A549 (cell line): ENCODE data around the gene ZNF580. TPM values are rescaled to one million over a fixed set of nuclear protein-coding genes. Genes with fewer than 3 reads are reported as not detected.

ENCODE experiments used
- ATAC-seq, 2 experiments: fragments of 200-7000 bp in 1 of 2; fragments of >200 bp in 1 of 2; cut with Nextera tagmentation in 1 of 2; cut with Tn5 transposase in 1 of 2; 3 replicates each; pipeline versions ENCODE4 v1.8.0 to v1.9.1; 2018 to 2020; ENCODE audit warnings: mild to moderate bottlenecking in 1 of 2, moderate library complexity in 1 of 2
- CTCF ChIA-PET: fragments of 300-600 bp; sonication (Branson Sonifier 250); formaldehyde crosslinking; extraction: SDS; loops from one replicate; lab custom pipeline; 2021; ENCODE audit warnings: antibody characterized with exemption, inconsistent platforms; lab: Yijun Ruan, JAX
- POLR2A ChIA-PET: fragments of 350-600 bp; formaldehyde crosslinking; extraction: SDS; loops from one replicate; lab custom pipeline; 2021; ENCODE audit warnings: antibody characterized with exemption, inconsistent platforms; lab: Yijun Ruan, JAX
- DNase-seq, 2 experiments: peaks; one replicate each; pipeline versions ENCODE4 v3.0.0 to v3.0.0-alpha.2; 2011 to 2016; ENCODE audit warnings: low read depth in 1 of 2, low spot score in 1 of 2
- FAIRE-seq: peaks from 2 replicates; lab custom pipeline; 2011; peaks lifted over from hg19 to GRCh38; lab: Jason Lieb, UNC
- H3K27ac ChIP-seq, 2 experiments: fragments of >200 bp; sonication (Bioruptor Twin); formaldehyde crosslinking; 3 replicates each; pipeline ENCODE4 v1.5.1; 2016 to 2017
- H3K4me1 ChIP-seq: fragments of >200 bp; sonication (Bioruptor Twin); formaldehyde crosslinking; 3 replicates; pipeline ENCODE4 v1.6.1; 2016
- H3K4me2 ChIP-seq: fragments of >200 bp; sonication (Bioruptor Twin); formaldehyde crosslinking; 3 replicates; pipeline ENCODE4 v1.6.1; 2016
- H3K4me3 ChIP-seq: fragments of >200 bp; sonication (Bioruptor Twin); formaldehyde crosslinking; 3 replicates; pipeline ENCODE4 v1.5.1; 2016
- H3K9me3 ChIP-seq: fragments of >200 bp; sonication (Bioruptor Twin); formaldehyde crosslinking; 3 replicates; pipeline ENCODE4 v1.6.1; 2016
- BCL3 ChIP-seq: fragments of >200 bp; sonication (Bioruptor Twin); formaldehyde crosslinking; IDR thresholded peaks from 3 replicates; pipeline ENCODE4 v1.6.1; 2016
- BHLHE40 ChIP-seq: IDR thresholded peaks from 2 replicates; pipeline ENCODE4 v1.6.1; 2012; ENCODE audit warnings: low read depth, low read length, inconsistent platforms
- CBX8 ChIP-seq: fragments of 200-600 bp; sonication (generic); IDR thresholded peaks from 2 replicates; pipeline ENCODE4 v1.6.1; 2016
- CEBPB ChIP-seq, 2 experiments: fragments of >200 bp in 1 of 2; sonication (Bioruptor Twin) in 1 of 2; formaldehyde crosslinking in 1 of 2; IDR thresholded peaks; 2 replicates each; pipeline ENCODE4 v1.6.1; 2012 to 2016
- CHD2 ChIP-seq: fragments of 150-350 bp; IDR thresholded peaks from 2 replicates; pipeline ENCODE4 v1.6.1; 2014; ENCODE audit warnings: low read length; ENCODE audit not compliant: partially characterized antibody
- CTCF ChIP-seq: fragments of >200 bp; sonication (Bioruptor Twin); formaldehyde crosslinking; IDR thresholded peaks from 3 replicates; pipeline ENCODE4 v1.5.1; 2016
- ESRRA ChIP-seq: fragments of 150-350 bp; IDR thresholded peaks from 2 replicates; pipeline ENCODE4 v1.6.1; 2014; ENCODE audit warnings: mild to moderate bottlenecking, low read length, borderline replicate concordance
- GATA3 ChIP-seq: IDR thresholded peaks from 2 replicates; pipeline ENCODE4 v1.6.1; 2012; ENCODE audit warnings: borderline replicate concordance
- HDAC2 ChIP-seq: fragments of 200-600 bp; sonication (generic); IDR thresholded peaks from 2 replicates; pipeline ENCODE4 v1.6.1; 2016
- HMGXB4 ChIP-seq: fragments of 250-450 bp; sonication (Bioruptor Pico); IDR thresholded peaks from 2 replicates; pipeline ENCODE4 v1.5.0; 2021; ENCODE audit warnings: mild to moderate bottlenecking, moderate library complexity, borderline replicate concordance
- JUN ChIP-seq, 2 experiments: fragments of >200 bp; sonication (Bioruptor Twin); formaldehyde crosslinking; IDR thresholded peaks; 2 replicates in 1 of 2; 3 replicates in 1 of 2; pipeline ENCODE4 v1.6.1; 2016 to 2017
- JUNB ChIP-seq: fragments of >200 bp; sonication (Bioruptor Twin); formaldehyde crosslinking; IDR thresholded peaks from 2 replicates; pipeline ENCODE4 v1.6.1; 2016
- MAFK ChIP-seq: fragments of 450-650 bp; IDR thresholded peaks from 2 replicates; pipeline ENCODE4 v1.6.1; 2014; ENCODE audit not compliant: partially characterized antibody
- MAX ChIP-seq: IDR thresholded peaks from 2 replicates; pipeline ENCODE4 v1.6.1; 2012
- MAZ ChIP-seq: fragments of 150-350 bp; IDR thresholded peaks from 2 replicates; pipeline ENCODE4 v1.6.1; 2014; ENCODE audit warnings: antibody characterized with exemption, low read depth, low read length, borderline replicate concordance
- PHF8 ChIP-seq: fragments of 200-600 bp; sonication (generic); IDR thresholded peaks from 2 replicates; pipeline ENCODE4 v1.6.1; 2016; ENCODE audit warnings: low read depth, mild to moderate bottlenecking, antibody characterized with exemption, moderate library complexity, borderline replicate concordance
- POLR2A ChIP-seq: IDR thresholded peaks from 2 replicates; pipeline ENCODE4 v1.6.1; 2012; ENCODE audit warnings: mild to moderate bottlenecking, low read length
- RAD21 ChIP-seq, 2 experiments: fragments of >200 bp in 1 of 2; sonication (Bioruptor Twin) in 1 of 2; formaldehyde crosslinking in 1 of 2; IDR thresholded peaks in 1 of 2; conservative IDR thresholded peaks in 1 of 2; 2 replicates in 1 of 2; 3 replicates in 1 of 2; pipeline ENCODE4 v1.6.1; 2012 to 2018; ENCODE audit warnings: inconsistent platforms in 1 of 2
- RARB ChIP-seq: fragments of 250-450 bp; sonication (Bioruptor Pico); IDR thresholded peaks from 2 replicates; pipeline ENCODE4 v1.8.0; 2021; ENCODE audit warnings: mild to moderate bottlenecking, moderate library complexity
- REST ChIP-seq: fragments of 200-600 bp; sonication (generic); IDR thresholded peaks from 2 replicates; pipeline ENCODE4 v1.6.1; 2016; ENCODE audit warnings: antibody characterized with exemption, mild to moderate bottlenecking, moderate library complexity
- RFX5 ChIP-seq: fragments of 450-650 bp; IDR thresholded peaks from 2 replicates; pipeline ENCODE4 v1.7.1; 2014; ENCODE audit warnings: antibody characterized with exemption, mild to moderate bottlenecking, moderate library complexity
- SMC3 ChIP-seq: fragments of >200 bp; sonication (Bioruptor Twin); formaldehyde crosslinking; IDR thresholded peaks from 3 replicates; pipeline ENCODE4 v1.6.1; 2018; ENCODE audit warnings: inconsistent platforms
- SREBF2 ChIP-seq: fragments of 450-650 bp; IDR thresholded peaks from 2 replicates; pipeline ENCODE4 v1.6.1; 2014; ENCODE audit warnings: mild to moderate bottlenecking, moderate library complexity
- TP53 ChIP-seq: fragments of 250-450 bp; sonication (Bioruptor Pico); IDR thresholded peaks from 2 replicates; pipeline ENCODE4 v1.5.0; 2021; ENCODE audit warnings: mild to moderate bottlenecking, moderate library complexity
- USF2 ChIP-seq: fragments of 450-650 bp; IDR thresholded peaks from 2 replicates; pipeline ENCODE4 v1.6.1; 2014; ENCODE audit warnings: antibody characterized with exemption
- ZC3H11A ChIP-seq: fragments of 450-650 bp; IDR thresholded peaks from 2 replicates; pipeline ENCODE4 v1.6.1; 2014; ENCODE audit warnings: antibody characterized with exemption, mild to moderate bottlenecking
- ZSCAN20 ChIP-seq: fragments of 250-450 bp; sonication (Bioruptor Pico); IDR thresholded peaks from 2 replicates; pipeline ENCODE4 v1.8.0; 2022; ENCODE audit warnings: mild to moderate bottlenecking, moderate library complexity
- WGBS: methylation state at CpG from one replicate; pipeline ENCODE4 v1.1.6; 2017; ENCODE audit errors: missing lambda C conversion rate; 5-methylcytosine and 5-hydroxymethylcytosine counted together
- polyA plus RNA-seq, 4 experiments: library from polyadenylated mRNA; depleted of rRNA in 3 of 4; stranded (reverse); fragments of >200 nt; fragmentation: RNase III in 1 of 4; extraction: RNeasy Plus Mini Kit Qiagen cat#74134 plus additional on column Dnase treatment in 1 of 4; gene quantifications; 2 replicates in 3 of 4; 3 replicates in 1 of 4; pipeline ENCODE4 v1.2.3, GENCODE V29; 2011 to 2017

ZNF580 gene
- polyA plus RNA-seq, 2 of the 4 experiments (the other 2 are of a cell fraction) = 9.2 to 52.8 TPM

- POLR2A ChIA-PET = interaction anchor here (0.6 to 3.2 kb wide), 23 partner anchors 11 to 347 kb away, joined by 3 to 33 read pairs (median 5); partner anchors contain the start of genes ISOC2, KMT5C, NAT14 and PPP6R1
These were observed 34.9 kb upstream of the ZNF580 start, which contains the start of gene ZNF865 for GRCh38 chr19:55605637-55606470. Gene ZNF865, plus strand, starts transcription at chr19:55605647. Its CDS starts 7,972 bp downstream, at chr19:55613619.

More at GRCh38 chr19:55605637-55606470, 34.9 kb upstream of the ZNF580 start, which contains the start of gene ZNF865:
- H3K4me2 ChIP-seq = peak within 1 kb of the TSS; percentile 97
- CTCF ChIA-PET = interaction anchor here (0.6 to 16.7 kb wide), 49 partner anchors 9 to 542 kb away, joined by 3 to 348 read pairs (median 6); partner anchors contain the start of genes NAT14, ZNF579 and ZNF784
- no peaks in the 10 kb centered on the region for H3K9me3 ChIP-seq
- WGBS = 1% methylated on average over 18 of the region's 44 CpGs
- FAIRE-seq = no peak
- H3K4me3 ChIP-seq = peak within 1 kb of the TSS; percentile 82
- peak; percentile 88 to 91 for DNase-seq
- ATAC-seq = peak; percentile 71 to 76
- peak within 1 kb of the TSS; percentile 94 to 95 for H3K27ac ChIP-seq
- TF ChIP-seq ZC3H11A (no peak), JUN (IDR thresholded peaks at IDR 0.05) (peak; percentile 16 to 83; a peak in 4 of 5 replicates), MAFK (no peak), CHD2 (no peak), ESRRA (no peak), RAD21 (conservative IDR thresholded peaks at IDR 0.05 in 1 of 2, IDR thresholded peaks at IDR 0.05 in 1 of 2) (peak; percentile 93 to 95), REST (no peak), BHLHE40 (no peak), RARB (CRISPR knock-in tag) (no peak), ZSCAN20 (no peak), CBX8 (no peak), RFX5 (peak; percentile 92), BCL3 (0 out of 3 replicates have a peak, but pooled peaks have one; percentile 50), HMGXB4 (CRISPR knock-in tag) (no peak), MAX (peak; percentile 44; the same call in 1 of the 2 replicates), HDAC2 (no peak), SMC3 (peak; percentile 84), MAZ (peak; percentile 89; the same call in 1 of the 2 replicates), JUNB (no peak), CTCF (peak; percentile 88), CEBPB (IDR thresholded peaks at IDR 0.05) (no peak), USF2 (no peak), SREBF2 (no peak), GATA3 (no peak), PHF8 (peak; percentile 44; the same call in 1 of the 2 replicates), POLR2A (peak; percentile 39), TP53 (CRISPR knock-in tag) (no peak)
- H3K4me1 ChIP-seq = peaks cover 22% of the 10 kb centered on the region
